Lower leg skin (tissue), 3 donors: ENCODE measurements around the gene APOL4.

Experiments
- POLR2A ChIP-seq, 2 donors: fragments of 450-650 bp; IDR thresholded peaks; one replicate each; pipeline ENCODE4 v1.6.1; 2016 to 2017; ENCODE audit warnings: antibody characterized with exemption in 2 of 2, mild to moderate bottlenecking in 1 of 2, moderate library complexity in 1 of 2
- TF ChIP-seq, protein P1 (sequence below), 3 donors: fragments of 450-650 bp; IDR thresholded peaks; one replicate each; pipeline ENCODE4 v1.5.1; 2016; ENCODE audit warnings: antibody characterized with exemption in 3 of 3, mild to moderate bottlenecking in 3 of 3, moderate library complexity in 2 of 3

DNA sequence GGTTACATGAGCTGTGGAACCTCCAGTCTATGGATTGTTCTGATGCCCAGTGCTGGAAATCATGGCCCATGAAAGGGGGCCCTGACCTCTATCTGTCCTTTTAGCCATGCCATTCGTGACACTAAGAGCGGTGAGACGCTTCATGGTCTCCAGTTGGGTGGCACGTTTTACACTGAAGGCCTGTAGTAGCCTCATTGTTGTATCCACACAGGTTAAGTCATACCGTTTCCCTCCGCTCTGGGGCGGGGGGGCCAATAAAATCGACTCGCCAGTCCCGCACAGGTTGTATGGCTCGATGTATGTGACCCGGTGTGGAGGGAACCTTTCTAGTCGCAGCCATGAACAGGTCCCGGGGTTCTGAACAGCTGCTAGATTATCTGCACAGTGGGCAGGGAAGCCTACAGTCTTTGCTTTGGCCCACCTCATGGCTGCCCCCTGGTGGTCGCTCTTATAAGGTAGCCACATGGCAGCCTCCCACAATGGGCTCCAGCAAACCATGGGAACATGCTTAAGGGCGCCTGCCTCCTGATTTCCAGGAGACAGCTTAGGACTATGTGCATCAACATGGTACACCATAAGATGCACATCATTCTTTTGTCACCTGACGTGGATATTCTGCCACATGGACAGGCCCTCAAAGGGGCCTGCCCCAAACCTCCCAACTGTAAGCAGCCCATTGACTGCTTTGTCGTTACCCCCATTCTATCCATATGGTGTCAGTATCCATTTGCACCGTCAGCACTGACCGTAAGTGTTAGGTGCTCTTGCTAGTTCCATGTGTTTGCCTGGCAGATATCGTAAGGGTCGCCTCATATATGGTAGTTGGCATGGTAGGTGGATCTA lies 21.4 kb downstream of the APOL4 start:
- TF ChIP-seq, protein P1, sequence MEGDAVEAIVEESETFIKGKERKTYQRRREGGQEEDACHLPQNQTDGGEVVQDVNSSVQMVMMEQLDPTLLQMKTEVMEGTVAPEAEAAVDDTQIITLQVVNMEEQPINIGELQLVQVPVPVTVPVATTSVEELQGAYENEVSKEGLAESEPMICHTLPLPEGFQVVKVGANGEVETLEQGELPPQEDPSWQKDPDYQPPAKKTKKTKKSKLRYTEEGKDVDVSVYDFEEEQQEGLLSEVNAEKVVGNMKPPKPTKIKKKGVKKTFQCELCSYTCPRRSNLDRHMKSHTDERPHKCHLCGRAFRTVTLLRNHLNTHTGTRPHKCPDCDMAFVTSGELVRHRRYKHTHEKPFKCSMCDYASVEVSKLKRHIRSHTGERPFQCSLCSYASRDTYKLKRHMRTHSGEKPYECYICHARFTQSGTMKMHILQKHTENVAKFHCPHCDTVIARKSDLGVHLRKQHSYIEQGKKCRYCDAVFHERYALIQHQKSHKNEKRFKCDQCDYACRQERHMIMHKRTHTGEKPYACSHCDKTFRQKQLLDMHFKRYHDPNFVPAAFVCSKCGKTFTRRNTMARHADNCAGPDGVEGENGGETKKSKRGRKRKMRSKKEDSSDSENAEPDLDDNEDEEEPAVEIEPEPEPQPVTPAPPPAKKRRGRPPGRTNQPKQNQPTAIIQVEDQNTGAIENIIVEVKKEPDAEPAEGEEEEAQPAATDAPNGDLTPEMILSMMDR (IDR thresholded peaks at IDR 0.05), result no peak
- no peak for TF ChIP-seq POLR2A (IDR thresholded peaks at IDR 0.05)
